ENCODE data around the gene MRPL41.
"Not testable (repeated sequence)": the region's sequence is repeated elsewhere in the genome, so short reads cannot be mapped to it uniquely, and the experiment has no call there.

The MRPL41 gene

GRCh38 chr9:137551264-137552021, at the start of gene MRPL41:
MRPL41 (plus strand) TSS chr9:137551879; CDS start chr9:137552082, 203 bp downstream.
- DNase-seq (ENCODE audit: low read depth), result peak; percentile 85

- DNase-seq (ENCODE audit: low read depth), result no peak
Measured at GRCh38 chr9:137502008-137502911, 49.4 kb upstream of the MRPL41 start.

DNA sequence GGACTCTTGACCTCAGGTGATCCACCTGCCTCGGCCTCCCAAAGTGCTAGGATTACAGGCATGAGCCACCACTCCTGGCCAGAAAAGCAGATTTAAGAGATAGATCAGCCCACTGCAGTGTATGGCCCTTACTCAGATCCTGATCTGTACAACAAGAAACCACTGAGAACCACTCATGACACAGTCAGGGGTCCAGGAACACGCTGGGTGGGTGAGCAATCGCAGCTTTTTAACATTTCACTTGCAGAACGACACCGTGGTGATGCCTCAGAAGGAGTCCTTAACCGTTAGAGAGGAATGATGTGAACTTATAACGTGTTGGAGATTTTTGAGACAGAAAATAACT, 47.3 kb upstream of the MRPL41 start:
- no peak for DNase-seq (ENCODE audit: low read depth)

DNA sequence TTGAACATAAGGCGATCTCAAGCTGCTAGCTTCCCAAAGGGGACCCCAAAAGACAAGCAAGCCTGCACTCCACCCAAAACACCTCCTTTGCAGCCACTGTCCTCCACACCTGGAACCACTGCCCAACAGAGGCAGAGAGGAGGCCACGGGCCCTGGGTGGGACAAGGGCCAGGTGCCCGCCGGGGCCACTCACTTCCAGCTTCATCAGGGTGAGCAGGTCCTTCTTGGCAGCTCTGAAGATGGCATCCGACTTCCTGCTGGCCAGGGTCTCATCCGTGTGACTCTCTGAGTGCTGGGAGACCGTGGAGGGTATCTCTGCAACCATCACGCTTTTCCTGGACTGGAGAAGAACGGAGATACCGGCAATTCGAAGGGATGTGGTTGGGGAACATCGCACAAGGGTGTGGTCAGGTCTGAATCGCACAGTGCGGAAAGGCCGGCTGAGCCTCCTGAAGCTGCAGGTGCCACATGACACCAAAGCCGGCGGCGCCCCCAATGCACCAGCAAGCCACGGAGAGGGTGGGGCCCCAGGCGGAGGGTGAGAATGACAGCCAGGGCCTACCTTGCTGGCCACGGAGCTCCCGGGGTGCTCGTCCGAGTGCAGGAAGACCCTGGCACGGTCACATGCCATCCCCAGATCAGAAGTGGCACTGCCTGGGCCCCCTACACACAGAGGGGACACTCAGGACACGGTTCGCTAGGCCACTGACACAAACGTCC, 46.1 kb upstream of the MRPL41 start:
- no peak for DNase-seq (ENCODE audit: low read depth)

DNA sequence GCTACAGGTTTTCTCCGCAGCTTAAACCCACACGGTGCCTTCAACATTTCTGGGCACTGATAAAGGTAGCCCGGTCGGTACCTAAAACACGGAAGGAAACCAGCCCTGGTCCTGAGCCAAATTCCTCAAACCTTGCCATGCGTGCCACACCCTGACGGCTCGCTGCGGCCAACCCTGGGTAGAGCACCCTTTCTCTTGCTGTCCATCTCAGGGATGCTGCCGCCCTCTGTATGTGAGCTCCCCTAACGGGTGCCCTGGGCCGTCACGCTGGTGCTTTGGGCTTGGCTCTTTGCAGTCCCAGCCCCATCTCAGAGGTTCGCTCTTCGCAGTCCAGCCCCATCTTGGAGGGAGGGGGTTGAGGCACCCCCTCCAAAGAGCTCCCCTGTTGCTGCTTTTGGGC, 45.4 kb upstream of the MRPL41 start:
- DNase-seq (ENCODE audit: low read depth), result no peak

GRCh38 chr9:137506702-137507171, 44.9 kb upstream of the MRPL41 start:
- no peak for DNase-seq (ENCODE audit: low read depth)

GRCh38 chr9:137509198-137509597, 42.5 kb upstream of the MRPL41 start:
- no peak for DNase-seq (ENCODE audit: low read depth)

DNA sequence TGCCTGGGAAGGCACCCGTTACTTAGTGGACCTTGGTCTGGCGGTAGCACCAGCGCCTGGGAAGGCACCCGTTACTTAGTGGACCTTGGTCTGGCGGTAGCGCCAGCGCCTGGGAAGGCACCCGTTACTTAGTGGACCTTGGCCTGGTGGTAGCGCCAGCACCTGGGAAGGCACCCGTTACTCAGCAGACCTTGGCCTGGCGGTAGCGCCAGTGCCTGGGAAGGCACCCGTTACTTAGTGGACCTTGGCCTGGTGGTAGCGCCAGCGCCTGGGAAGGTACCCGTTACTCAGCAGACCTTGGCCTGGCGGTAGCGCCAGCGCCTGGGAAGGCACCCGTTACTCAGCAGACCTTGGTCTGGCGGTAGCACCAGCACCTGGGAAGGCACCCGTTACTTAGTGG, 40.6 kb upstream of the MRPL41 start:
- not testable (repeated sequence) for DNase-seq (ENCODE audit: low read depth)

DNA sequence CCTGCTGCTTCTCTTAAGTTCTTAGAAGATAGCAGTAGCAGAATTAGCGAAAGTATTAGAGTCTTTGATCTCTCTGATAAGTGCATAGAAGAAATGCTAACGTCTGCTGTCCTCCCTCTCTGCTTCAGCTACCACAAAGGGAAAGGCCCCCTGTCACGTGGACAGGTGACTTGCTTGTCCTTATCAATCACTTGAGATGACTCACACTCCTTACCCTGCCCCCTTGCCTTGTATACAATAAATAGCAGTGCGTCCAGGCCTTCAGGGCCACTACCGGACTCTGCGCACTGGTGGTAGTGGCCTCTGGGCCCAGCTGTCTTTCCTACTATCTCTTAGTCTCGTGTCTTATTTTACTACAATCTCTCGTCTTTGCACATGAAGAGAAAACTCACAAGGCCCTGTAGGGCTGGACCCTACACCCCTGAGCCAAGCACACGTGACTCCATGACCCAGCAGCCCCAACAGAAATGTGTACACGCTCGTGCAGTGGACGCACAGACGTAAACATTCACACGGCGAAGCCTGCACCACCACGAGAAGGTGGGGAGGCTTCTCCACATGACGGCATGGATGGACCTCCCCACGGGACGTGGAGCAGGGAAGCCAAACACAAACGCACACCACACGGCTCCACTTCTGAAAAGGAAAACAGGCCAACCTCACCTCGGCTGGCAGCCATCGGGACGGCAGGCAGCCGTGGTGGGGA, 39.8 kb upstream of the MRPL41 start:
- no peak for DNase-seq (ENCODE audit: low read depth)

DNA sequence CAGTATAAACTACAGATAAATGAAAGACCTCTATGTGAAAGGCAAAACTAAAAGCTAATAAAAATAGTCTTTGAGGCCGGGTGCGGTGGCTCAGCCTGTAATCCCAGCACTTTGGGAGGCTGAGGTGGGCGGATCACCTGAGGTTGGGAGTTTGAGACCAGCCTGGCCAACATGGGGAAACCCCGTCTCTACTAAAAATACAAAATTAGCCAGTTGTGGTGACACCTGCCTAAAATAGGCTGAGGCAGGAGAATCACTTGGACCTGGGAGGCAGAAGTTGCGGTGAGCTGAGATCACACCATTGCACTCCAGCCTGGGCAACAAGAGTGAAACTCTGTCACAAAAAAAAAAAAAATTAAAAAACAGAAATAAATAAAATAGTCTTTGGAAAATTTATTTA, 38.5 kb upstream of the MRPL41 start:
- DNase-seq (ENCODE audit: low read depth), result not testable (repeated sequence)

- not testable (repeated sequence) for DNase-seq (ENCODE audit: low read depth)
Measured at GRCh38 chr9:137513801-137514570, 37.7 kb upstream of the MRPL41 start.

DNA sequence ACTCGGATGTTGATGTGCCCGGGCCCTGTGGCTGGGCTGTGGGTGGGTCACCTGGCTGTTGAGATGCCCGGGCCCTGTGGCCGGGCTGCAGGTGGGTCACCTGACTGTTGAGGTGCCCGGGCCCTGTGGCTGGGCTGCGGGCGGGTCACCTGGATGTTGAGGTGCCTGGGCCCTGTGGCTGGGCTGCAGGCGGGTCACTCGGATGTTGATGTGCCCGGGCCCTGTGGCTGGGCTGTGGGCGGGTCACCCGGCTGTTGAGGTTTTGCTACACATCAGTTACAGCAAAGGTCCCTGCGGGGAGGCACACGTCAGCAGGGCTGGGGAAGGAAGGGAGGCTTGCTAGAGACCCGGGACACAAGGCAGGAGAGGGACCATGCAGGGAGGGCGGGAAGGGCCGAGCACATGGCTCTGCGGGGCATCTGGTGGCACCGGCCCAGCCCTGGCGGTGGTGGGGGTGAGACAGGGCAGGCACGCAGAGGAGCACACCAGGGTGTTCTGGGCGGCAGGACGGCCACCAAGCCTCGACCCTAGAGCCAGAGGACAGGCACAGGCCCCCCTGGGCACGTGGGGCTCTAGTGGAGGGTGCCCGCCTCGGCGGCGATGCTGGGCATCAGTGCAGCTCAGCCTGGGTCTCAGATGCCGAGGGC, 36.9 kb upstream of the MRPL41 start:
- no peak for DNase-seq (ENCODE audit: low read depth)

DNA sequence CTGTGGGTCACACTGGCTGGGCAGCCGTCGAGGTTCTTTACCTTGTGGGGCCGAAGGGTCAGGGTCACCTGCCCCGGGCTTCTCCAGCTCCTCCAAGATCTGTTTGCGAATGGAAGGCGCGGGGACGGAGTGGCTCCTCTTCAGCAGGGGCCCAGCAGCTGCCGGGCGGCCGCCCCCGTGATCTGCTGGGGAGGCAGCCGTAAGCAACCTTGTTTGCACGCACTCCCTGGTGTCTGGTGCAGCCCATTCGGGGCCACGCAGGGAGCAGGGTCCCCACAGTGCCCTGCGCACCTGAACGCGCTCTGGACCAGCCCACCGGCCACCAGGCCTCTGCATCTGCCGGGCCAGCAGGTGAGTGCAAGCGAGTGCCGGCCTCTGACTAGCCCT, 36.3 kb upstream of the MRPL41 start:
- DNase-seq (ENCODE audit: low read depth), result no peak

DNA sequence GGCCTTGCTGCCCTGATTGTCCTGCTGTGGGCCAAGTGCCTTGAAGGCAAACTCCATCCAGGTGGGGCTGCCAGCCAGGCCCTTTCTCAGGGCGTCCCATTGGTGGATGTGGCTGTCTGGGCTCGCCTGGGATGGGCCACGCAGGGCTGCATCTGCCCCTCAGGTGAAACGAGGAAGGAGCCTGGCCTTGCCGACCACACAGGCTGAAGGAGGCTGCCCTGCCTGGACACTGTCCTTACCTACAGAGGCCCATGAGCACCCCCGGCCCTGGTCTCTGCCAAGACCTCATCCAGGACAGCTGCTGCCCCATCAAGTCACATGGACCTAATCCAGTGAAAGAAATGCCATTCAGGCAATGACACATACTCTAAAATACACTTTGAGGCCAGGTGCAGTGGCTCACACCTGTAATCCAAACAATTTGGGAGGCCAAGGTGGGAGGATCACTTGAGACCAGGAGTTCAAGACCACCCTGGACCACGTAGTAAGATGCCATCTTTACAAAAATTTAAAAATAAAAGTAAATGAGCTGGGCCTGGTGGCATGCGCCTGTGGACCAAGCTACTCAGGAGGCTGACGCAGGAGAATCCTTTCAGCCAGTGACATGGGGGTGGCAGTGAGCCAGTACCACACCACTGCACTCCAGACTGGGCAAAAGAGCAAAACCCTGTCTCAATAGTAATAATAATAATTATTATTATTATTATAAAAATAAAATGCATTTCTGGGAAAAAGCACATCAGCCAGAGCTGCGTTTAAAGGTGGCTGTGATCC, 35.3 kb upstream of the MRPL41 start:
- DNase-seq (ENCODE audit: low read depth), result no peak

GRCh38 chr9:137518661-137519459, 32.8 kb upstream of the MRPL41 start:
- DNase-seq (ENCODE audit: low read depth), result not testable (repeated sequence)

DNA sequence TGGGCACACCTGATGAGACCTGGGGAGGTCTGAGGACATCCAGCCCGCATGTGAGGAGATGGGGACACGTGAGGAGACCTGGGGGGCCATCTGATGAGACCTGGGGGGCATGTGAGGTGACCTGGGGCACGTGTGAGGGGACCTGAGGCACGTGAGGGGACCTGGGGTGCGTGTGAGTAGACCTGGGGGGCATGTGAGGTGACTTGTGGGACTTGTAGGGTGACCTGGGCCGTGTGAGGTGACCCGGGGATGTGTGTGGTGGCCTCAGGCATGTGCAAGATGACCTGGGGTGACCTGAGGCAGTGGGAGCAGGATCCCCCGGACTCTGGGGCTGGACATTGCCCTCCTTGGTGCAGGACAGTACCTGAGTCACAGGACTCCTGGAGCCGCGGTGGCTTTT, 32.1 kb upstream of the MRPL41 start:
- no peak for DNase-seq (ENCODE audit: low read depth)

DNA sequence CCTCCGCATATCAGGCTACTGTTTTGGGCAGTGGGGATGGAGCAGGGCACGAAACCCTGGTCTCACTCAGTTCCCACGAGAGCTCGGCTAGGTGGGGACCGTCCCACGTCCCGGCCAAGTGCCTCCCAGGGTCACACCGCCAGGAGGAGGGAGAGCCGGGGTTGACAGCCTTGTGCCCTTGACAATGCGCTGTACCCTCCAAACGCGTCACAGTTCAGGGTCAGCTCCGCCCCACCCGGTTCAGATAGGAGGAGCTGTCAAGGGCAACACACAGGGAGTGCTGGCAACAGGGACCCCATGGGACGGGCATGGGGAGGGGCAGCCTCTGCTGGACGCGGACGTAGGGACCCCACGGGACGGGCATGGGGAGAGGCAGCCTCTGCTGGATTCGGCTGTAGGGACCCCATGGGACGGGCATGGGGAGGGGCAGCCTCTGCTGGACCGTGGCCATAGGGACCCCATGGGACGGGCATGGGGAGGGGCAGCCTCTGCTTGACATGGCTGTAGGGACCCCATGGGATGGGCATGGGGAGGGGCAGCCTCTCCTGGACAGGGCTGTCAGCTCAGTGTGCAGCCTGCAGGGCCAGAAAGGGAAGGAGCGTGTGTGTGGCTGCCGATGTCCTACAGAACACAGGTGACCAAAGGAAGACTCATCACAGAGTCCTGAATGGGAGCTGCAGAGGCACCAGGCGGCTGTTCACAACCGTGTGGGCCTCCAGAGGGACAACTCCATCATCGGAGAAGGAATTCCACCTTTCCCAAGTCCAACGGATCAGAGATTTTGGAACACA, 30.9 kb upstream of the MRPL41 start:
- no peak for DNase-seq (ENCODE audit: low read depth)

DNA sequence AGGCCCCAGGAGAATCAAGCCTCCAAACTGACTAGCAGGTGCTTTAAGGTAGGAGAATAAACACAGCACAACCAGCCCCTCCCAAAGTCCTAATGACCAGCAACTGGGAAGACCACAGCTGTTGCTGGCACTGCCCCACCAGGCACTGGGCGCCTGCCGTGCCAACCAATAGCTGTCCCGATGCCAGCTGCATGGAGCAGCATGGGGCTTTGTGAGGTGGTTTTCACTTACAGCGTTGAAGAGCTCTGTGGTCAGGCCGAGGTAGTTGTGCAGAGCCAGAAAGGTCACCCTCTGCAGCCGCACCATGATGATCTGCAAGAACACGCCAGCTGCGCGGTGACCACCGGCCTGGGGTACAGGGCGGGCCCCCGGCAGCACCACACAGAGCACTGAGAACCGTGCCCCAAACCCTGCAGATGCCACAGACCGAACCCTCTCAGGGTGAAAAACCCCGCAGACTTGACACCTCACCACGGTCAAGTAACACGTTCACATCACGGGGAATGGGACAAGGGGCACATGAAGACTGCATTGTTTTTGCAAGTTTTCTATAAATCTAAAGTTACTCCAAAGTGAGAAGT, 30.2 kb upstream of the MRPL41 start:
- DNase-seq (ENCODE audit: low read depth), result no peak
